Cardiac muscle cell (in vitro differentiated cells and primary cell): Measurements from ENCODE around the gene OR5H6. TPM values are rescaled to one million over a fixed set of nuclear protein-coding genes. Genes with fewer than 3 reads are reported as not detected.

Experiments
- DNase-seq, 2 donors: peaks; one replicate each; pipeline versions ENCODE4 v3.0.0 to v3.0.0-alpha.2; 2010 to 2017; ENCODE audit warnings: low read depth in 1 of 2, low spot score in 1 of 2
- H3K27ac ChIP-seq: fragments of 200-600 bp; sonication (generic); 2 replicates; pipeline ENCODE4 v1.5.1; 2016
- H3K27me3 ChIP-seq: fragments of 200-600 bp; sonication (generic); 2 replicates; pipeline ENCODE4 v1.6.0; 2016; ENCODE audit warnings: control low read depth
- H3K36me3 ChIP-seq: fragments of 200-600 bp; sonication (generic); 2 replicates; pipeline ENCODE4 v1.5.1; 2016; ENCODE audit warnings: control low read depth
- H3K4me1 ChIP-seq: fragments of 200-600 bp; sonication (generic); 2 replicates; pipeline ENCODE4 v1.8.1; 2017; ENCODE audit warnings: low read depth, mild to moderate bottlenecking, mixed run types
- H3K4me3 ChIP-seq: fragments of 200-600 bp; sonication (generic); 2 replicates; pipeline ENCODE4 v1.5.1; 2016; ENCODE audit warnings: mild to moderate bottlenecking
- H3K9me3 ChIP-seq: fragments of 200-600 bp; sonication (generic); 2 replicates; pipeline ENCODE4 v1.5.1; 2017; ENCODE audit warnings: low read depth, mild to moderate bottlenecking, control low read depth
- polyA plus RNA-seq: library from polyadenylated mRNA; unstranded; fragments of >200 nt; fragmentation: Nextera tagmentation; extraction: Ambion mirVana; gene quantifications from 2 replicates; pipeline ENCODE4 v1.2.1, GENCODE V29; 2016
- total RNA-seq: library from RNA; depleted of rRNA; stranded (reverse); fragments of >200 nt; gene quantifications from 2 replicates; pipeline ENCODE4 v1.2.3, GENCODE V29; 2016
- TF ChIP-seq, protein P1 (sequence below): IDR thresholded peaks from 2 replicates; pipeline ENCODE4 v1.5.1; 2012; ENCODE audit warnings: low read depth, mild to moderate bottlenecking, low read length

The OR5H6 gene
- total and polyA plus RNA-seq, 2 experiments from 2014 or later = not detected

DNA sequence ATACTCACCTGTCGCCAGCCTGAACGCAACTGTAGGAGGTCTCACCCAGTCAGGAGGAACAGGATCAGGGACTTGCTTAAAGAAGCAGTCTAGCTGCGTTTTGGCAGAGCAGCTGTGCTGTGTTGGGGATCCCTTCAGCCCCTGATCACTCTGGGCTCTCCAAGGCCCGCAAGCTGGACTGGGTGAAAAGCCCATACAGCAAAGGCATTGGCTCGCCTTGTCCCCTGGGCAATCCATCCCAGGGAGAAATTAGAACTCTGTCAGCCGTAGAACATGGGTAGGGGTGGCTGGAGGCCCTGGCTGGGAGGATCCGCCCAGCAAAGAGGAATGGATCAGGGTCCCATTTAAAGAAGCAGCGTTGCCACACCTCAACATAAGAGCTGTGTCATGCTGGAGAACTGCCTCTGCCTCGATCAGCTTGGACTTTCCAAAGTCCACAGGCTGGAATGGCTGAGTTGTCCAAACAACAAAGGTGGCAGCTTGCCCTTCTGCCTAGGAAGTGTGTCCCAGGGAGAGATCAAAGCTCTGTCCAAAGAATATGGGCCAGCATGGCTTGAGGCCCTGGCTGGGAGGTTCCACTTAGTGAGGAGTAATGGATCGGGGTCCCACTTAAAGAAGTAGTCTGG lies 27.4 kb downstream of the OR5H6 start:
- no peaks in the 10 kb centered on the region for H3K36me3 ChIP-seq
- H3K4me3 ChIP-seq = no peak overlapping the region
- TF ChIP-seq, protein P1, sequence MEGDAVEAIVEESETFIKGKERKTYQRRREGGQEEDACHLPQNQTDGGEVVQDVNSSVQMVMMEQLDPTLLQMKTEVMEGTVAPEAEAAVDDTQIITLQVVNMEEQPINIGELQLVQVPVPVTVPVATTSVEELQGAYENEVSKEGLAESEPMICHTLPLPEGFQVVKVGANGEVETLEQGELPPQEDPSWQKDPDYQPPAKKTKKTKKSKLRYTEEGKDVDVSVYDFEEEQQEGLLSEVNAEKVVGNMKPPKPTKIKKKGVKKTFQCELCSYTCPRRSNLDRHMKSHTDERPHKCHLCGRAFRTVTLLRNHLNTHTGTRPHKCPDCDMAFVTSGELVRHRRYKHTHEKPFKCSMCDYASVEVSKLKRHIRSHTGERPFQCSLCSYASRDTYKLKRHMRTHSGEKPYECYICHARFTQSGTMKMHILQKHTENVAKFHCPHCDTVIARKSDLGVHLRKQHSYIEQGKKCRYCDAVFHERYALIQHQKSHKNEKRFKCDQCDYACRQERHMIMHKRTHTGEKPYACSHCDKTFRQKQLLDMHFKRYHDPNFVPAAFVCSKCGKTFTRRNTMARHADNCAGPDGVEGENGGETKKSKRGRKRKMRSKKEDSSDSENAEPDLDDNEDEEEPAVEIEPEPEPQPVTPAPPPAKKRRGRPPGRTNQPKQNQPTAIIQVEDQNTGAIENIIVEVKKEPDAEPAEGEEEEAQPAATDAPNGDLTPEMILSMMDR = no peak
- H3K9me3 ChIP-seq = no peaks in the 10 kb centered on the region
- no peaks in the 10 kb centered on the region for H3K27me3 ChIP-seq
- H3K4me1 ChIP-seq = no peaks in the 10 kb centered on the region
- no peak overlapping the region for H3K27ac ChIP-seq
- no peak for DNase-seq

Other genes starting within 250 kb of the OR5H6 start
- not detected in 2 replicates for gene GABRR3, start 228.9 kb upstream of the OR5H6 start, total RNA-seq
- gene GABRR3, start 228.9 kb upstream of the OR5H6 start, polyA plus RNA-seq = not detected in 2 replicates
- not detected in 2 replicates for gene OR5AC2, start 177.1 kb upstream of the OR5H6 start, total RNA-seq
- gene OR5AC2, start 177.1 kb upstream of the OR5H6 start, polyA plus RNA-seq = not detected in 2 replicates
- not detected in 2 replicates for gene OR5H1, start 133.5 kb upstream of the OR5H6 start, total RNA-seq
- gene OR5H1, start 133.5 kb upstream of the OR5H6 start, polyA plus RNA-seq = not detected in 2 replicates
- gene OR5H14, start 116.8 kb upstream of the OR5H6 start, total RNA-seq = not detected in 2 replicates
- not detected in 2 replicates for gene OR5H14, start 116.8 kb upstream of the OR5H6 start, polyA plus RNA-seq
- gene OR5H15, start 97.5 kb upstream of the OR5H6 start, total RNA-seq = not detected in 2 replicates
- gene OR5H15, start 97.5 kb upstream of the OR5H6 start, polyA plus RNA-seq = not detected in 2 replicates
- gene OR5H2, start 18.3 kb downstream of the OR5H6 start, total RNA-seq = not detected in 2 replicates
- gene OR5H2, start 18.3 kb downstream of the OR5H6 start, polyA plus RNA-seq = not detected in 2 replicates
- gene OR5K4, start 89.6 kb downstream of the OR5H6 start, total RNA-seq = not detected in 2 replicates
- not detected in 2 replicates for gene OR5K4, start 89.6 kb downstream of the OR5H6 start, polyA plus RNA-seq
- not detected in 2 replicates for gene OR5K3, start 126.4 kb downstream of the OR5H6 start, total RNA-seq
- gene OR5K3, start 126.4 kb downstream of the OR5H6 start, polyA plus RNA-seq = not detected in 2 replicates
- gene OR5K1, start 199.0 kb downstream of the OR5H6 start, total RNA-seq = not detected in 2 replicates
- gene OR5K1, start 199.0 kb downstream of the OR5H6 start, polyA plus RNA-seq = not detected in 2 replicates
- not detected in 2 replicates for gene OR5K2, start 233.4 kb downstream of the OR5H6 start, total RNA-seq
- not detected in 2 replicates for gene OR5K2, start 233.4 kb downstream of the OR5H6 start, polyA plus RNA-seq